GM19193 (cell line): ENCODE measurements around the gene JUN.

Experiments
- POLR2A ChIP-seq: IDR thresholded peaks from 4 replicates; pipeline ENCODE4 v1.6.1; 2011; ENCODE audit not compliant: insufficient read depth, insufficient read length; ENCODE audit errors: extremely low read depth

The JUN gene

GRCh38 chr1:58783993-58784757, at the start of gene JUN:
JUN (minus strand) TSS chr1:58784047; CDS start chr1:58783070, 977 bp downstream.
- peak; percentile 99 for TF ChIP-seq POLR2A

- no peak for TF ChIP-seq POLR2A
Measured at GRCh38 chr1:58833166-58833565, 49.3 kb upstream of the JUN start.

GRCh38 chr1:58830291-58830690, 46.4 kb upstream of the JUN start:
- TF ChIP-seq POLR2A: no peak

- TF ChIP-seq POLR2A: no peak
Measured at GRCh38 chr1:58829866-58830265, 46.0 kb upstream of the JUN start.

- no peak for TF ChIP-seq POLR2A
Measured at GRCh38 chr1:58827298-58827697, 43.5 kb upstream of the JUN start.

GRCh38 chr1:58824753-58825389, 41.0 kb upstream of the JUN start:
- TF ChIP-seq POLR2A: no peak

GRCh38 chr1:58823481-58824010, 39.7 kb upstream of the JUN start:
- TF ChIP-seq POLR2A: no peak

- TF ChIP-seq POLR2A: no peak
Measured at GRCh38 chr1:58821309-58821708, 37.5 kb upstream of the JUN start.

- TF ChIP-seq POLR2A: no peak
Measured at GRCh38 chr1:58818976-58819375, 35.1 kb upstream of the JUN start.

GRCh38 chr1:58818075-58818474, 34.2 kb upstream of the JUN start:
- TF ChIP-seq POLR2A: no peak

GRCh38 chr1:58816747-58817221, 32.9 kb upstream of the JUN start:
- no peak for TF ChIP-seq POLR2A

GRCh38 chr1:58816072-58816746, 32.4 kb upstream of the JUN start:
- TF ChIP-seq POLR2A: peak; percentile 83

GRCh38 chr1:58815686-58816071, 31.8 kb upstream of the JUN start:
- TF ChIP-seq POLR2A: no peak

- peak; percentile 63 for TF ChIP-seq POLR2A
Measured at GRCh38 chr1:58815069-58815685, 31.3 kb upstream of the JUN start.

GRCh38 chr1:58814251-58815068, 30.6 kb upstream of the JUN start:
- no peak for TF ChIP-seq POLR2A

GRCh38 chr1:58813801-58814200, 30.0 kb upstream of the JUN start:
- no peak for TF ChIP-seq POLR2A
